Gastroesophageal sphincter (tissue), 4 donors: Measurements from ENCODE around the gene BMP2K. TPM values are rescaled to one million over a fixed set of nuclear protein-coding genes. Genes with fewer than 3 reads are reported as not detected.

Source experiments
- ATAC-seq: fragments of 150-250 bp; one replicate; pipeline ENCODE4 v1.9.1; 2016; ENCODE audit warnings: mild to moderate bottlenecking, moderate library complexity
- H3K27ac ChIP-seq, 4 donors: fragments of 200-600 bp; sonication (generic) in 3 of 4; 1 replicate in 3 of 4; 2 replicates in 1 of 4; pipeline ENCODE4 v1.5.1; 2016 to 2019
- H3K27me3 ChIP-seq: fragments of 200-600 bp; sonication (generic); one replicate; pipeline ENCODE4 v1.5.1; 2019
- H3K36me3 ChIP-seq, 2 donors: fragments of 200-600 bp; sonication (generic); one replicate each; pipeline ENCODE4 v1.5.1; 2019; ENCODE audit warnings: control low read depth in 1 of 2
- H3K4me1 ChIP-seq, 3 donors: fragments of 200-600 bp; sonication (generic); 1 replicate in 2 of 3; 2 replicates in 1 of 3; pipeline ENCODE4 v1.5.1; 2016 to 2019; ENCODE audit warnings: control low read depth in 2 of 3
- H3K4me3 ChIP-seq, 2 donors: fragments of 200-600 bp; sonication (generic); one replicate each; pipeline ENCODE4 v1.5.1; 2019; ENCODE audit warnings: mild to moderate bottlenecking in 1 of 2, moderate library complexity in 1 of 2
- H3K9me3 ChIP-seq, 3 donors: fragments of 200-600 bp; sonication (generic); one replicate each; pipeline ENCODE4 v1.5.1; 2017 to 2019; ENCODE audit warnings: control low read depth in 2 of 3
- EP300 ChIP-seq: sonication (generic); formaldehyde crosslinking; IDR thresholded peaks from one replicate; pipeline ENCODE4 v1.6.1; 2017; ENCODE audit warnings: antibody characterized with exemption, mild to moderate bottlenecking
- POLR2A ChIP-seq, 2 donors: fragments of 450-650 bp; IDR thresholded peaks; one replicate each; pipeline ENCODE4 v1.6.1; 2017; ENCODE audit warnings: antibody characterized with exemption in 2 of 2, mild to moderate bottlenecking in 2 of 2, moderate library complexity in 1 of 2
- POLR2AphosphoS5 ChIP-seq: sonication (generic); formaldehyde crosslinking; IDR thresholded peaks from one replicate; pipeline ENCODE4 v1.6.1; 2017; ENCODE audit warnings: antibody characterized with exemption
- WGBS, 2 donors: methylation state at CpG; one replicate each; pipeline ENCODE4 v1.1.5; 2018; ENCODE audit warnings: low coverage in 1 of 2; 5-methylcytosine and 5-hydroxymethylcytosine counted together
- small RNA-seq, 4 donors: library from RNA; depleted of rRNA; stranded (forward); fragments of <200 nt; gene quantifications; one replicate each; pipeline ENCODE3, GENCODE V24; 2016
- total RNA-seq, 4 donors: library from RNA; depleted of rRNA; stranded (reverse); fragments of >200 nt; gene quantifications; one replicate each; pipeline ENCODE4 v1.1.0, GENCODE V29; 2016
- TF ChIP-seq, protein P1 (sequence below), 4 experiments: fragments of 200-600 bp in 2 of 4; fragments of 450-650 bp in 2 of 4; sonication (generic) in 1 of 4; IDR thresholded peaks; one replicate each; pipeline ENCODE4 v1.5.1; 2017 to 2019; ENCODE audit warnings: antibody characterized with exemption in 4 of 4, mild to moderate bottlenecking in 2 of 4, moderate library complexity in 2 of 4

The BMP2K gene
- total RNA-seq, 4 donors from 2014 or later = 44.6 to 70.5 (median 48.7) TPM

DNA sequence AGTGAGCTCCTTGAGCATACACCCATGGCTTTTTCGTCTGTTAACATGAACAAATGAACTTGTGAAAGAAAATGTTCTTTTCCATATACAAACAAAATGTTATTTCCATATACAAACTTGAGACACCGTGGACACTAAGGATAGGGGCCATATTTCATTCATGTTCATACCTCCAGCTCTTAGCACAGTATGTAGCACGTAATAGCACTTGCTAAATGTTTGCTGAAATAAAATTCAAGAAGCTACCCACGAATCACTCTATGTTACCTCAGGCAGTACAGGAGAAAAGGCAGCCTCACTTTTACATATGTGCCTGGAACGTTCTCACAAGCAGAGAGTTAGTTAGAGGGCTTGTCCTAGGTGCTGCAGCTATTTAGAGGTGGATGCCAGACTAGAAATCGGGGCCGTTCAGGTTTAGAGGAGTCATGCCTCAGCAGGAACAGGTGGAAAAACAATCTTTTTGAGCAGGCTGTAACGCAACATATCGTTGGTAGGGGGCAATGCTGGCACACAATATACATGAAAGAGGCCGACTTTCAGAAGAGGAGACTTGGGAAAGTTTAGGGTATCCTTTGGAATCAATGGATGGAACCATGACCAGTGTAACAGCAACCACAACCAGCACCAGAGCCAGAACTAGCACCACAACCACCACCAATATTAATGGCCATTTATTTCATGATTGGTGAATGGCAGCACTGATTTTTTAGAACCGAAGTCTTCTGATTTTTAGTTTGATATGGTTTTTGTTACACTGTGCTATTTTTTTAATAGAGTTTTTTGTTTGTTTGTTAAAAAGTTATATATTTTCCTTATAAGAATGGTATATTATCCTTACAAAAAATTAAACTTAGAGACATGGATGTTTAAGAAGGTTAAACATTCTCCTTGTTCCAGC, 177.9 kb downstream of the BMP2K start:
- H3K4me3 ChIP-seq = no peak overlapping the region
- H3K27me3 ChIP-seq = no peaks in the 10 kb centered on the region
- no peak for ATAC-seq
- H3K4me1 ChIP-seq = peaks cover 0 to 23% (median 0%) of the 10 kb centered on the region in 3 donors
- TF ChIP-seq EP300 = no peak
- TF ChIP-seq, protein P1, sequence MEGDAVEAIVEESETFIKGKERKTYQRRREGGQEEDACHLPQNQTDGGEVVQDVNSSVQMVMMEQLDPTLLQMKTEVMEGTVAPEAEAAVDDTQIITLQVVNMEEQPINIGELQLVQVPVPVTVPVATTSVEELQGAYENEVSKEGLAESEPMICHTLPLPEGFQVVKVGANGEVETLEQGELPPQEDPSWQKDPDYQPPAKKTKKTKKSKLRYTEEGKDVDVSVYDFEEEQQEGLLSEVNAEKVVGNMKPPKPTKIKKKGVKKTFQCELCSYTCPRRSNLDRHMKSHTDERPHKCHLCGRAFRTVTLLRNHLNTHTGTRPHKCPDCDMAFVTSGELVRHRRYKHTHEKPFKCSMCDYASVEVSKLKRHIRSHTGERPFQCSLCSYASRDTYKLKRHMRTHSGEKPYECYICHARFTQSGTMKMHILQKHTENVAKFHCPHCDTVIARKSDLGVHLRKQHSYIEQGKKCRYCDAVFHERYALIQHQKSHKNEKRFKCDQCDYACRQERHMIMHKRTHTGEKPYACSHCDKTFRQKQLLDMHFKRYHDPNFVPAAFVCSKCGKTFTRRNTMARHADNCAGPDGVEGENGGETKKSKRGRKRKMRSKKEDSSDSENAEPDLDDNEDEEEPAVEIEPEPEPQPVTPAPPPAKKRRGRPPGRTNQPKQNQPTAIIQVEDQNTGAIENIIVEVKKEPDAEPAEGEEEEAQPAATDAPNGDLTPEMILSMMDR (IDR thresholded peaks at IDR 0.05) = peak; percentile 9 to 64 (median 47)
- no peaks in the 10 kb centered on the region for H3K9me3 ChIP-seq
- no peaks in the 10 kb centered on the region for H3K36me3 ChIP-seq
- H3K27ac ChIP-seq = peak overlapping the region; percentile 7 to 67 (median 40)
- 43 to 63% methylated on average over 9 to 11 of the region's 11 CpGs for WGBS, 2 donors

DNA sequence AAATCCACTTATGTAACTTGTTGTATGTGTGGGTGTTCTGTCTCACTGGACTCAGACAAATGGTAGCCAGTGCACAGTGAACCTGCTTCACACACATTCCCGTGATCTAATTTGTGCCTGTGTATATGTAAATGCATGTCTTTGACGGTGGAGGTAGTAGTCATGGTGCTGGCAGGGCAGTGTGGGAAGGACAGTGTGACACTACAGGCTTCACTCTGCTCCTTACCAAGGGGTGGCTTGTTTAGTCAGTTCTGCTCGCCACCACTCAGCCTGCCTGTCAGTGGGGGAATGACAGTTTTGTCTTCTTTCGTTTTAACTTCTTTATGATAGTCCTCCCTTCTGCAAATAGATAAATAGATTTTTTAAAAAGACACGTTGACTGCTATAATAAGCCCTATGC, 180.8 kb downstream of the BMP2K start:
- Histone ChIP-seq H3K4me3 (no peak overlapping the region), H3K4me1 (peaks cover 0 to 29% (median 4%) of the 10 kb centered on the region in 3 donors), H3K36me3 (no peaks in the 10 kb centered on the region), H3K27ac (no peak overlapping the region), H3K27me3 (no peaks in the 10 kb centered on the region), H3K9me3 (no peaks in the 10 kb centered on the region)
- 90 to 96% methylated on average over 3 to 4 of the region's 5 CpGs for WGBS, 2 donors
- no peak for ATAC-seq
- TF ChIP-seq, protein P1 (IDR thresholded peaks at IDR 0.05) = no peak
- TF ChIP-seq EP300 (no peak), POLR2AphosphoS5 (no peak), POLR2A (IDR thresholded peaks at IDR 0.05) (no peak)

DNA sequence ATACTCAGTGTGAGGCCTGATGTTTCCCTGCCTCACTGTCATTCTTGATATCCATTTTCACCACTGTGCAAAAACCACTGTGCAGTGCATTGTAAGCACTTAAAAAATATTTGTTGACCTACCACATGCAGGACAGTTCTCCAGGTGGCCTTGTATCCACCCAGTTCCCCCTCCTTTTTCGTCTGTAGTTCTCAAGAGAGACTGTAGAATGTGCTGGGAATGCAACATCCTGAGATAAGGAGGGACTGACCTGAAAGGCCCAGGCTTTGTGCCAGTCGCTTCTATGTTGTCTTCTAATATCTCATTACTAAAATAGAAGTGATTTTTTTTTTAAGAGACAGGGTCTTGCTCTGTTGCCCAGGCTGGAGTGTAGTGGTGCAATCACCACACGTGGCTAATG, 184.8 kb downstream of the BMP2K start:
- H3K9me3 ChIP-seq = no peaks in the 10 kb centered on the region
- ATAC-seq = no peak
- H3K4me1 ChIP-seq = peaks cover 0 to 20% (median 9%) of the 10 kb centered on the region in 3 donors
- no peak overlapping the region for H3K4me3 ChIP-seq
- no peaks in the 10 kb centered on the region for H3K36me3 ChIP-seq
- WGBS, 2 donors = 87 to 91% methylated on average over 3 of the region's 3 CpGs
- peak overlapping the region in 1 of 4 donors; percentile 8 for H3K27ac ChIP-seq
- no peaks in the 10 kb centered on the region for H3K27me3 ChIP-seq
- TF ChIP-seq POLR2AphosphoS5 = no peak
- TF ChIP-seq POLR2A (IDR thresholded peaks at IDR 0.05) = no peak
- TF ChIP-seq EP300 = no peak
- TF ChIP-seq, protein P1 (IDR thresholded peaks at IDR 0.05) = no peak

Small RNA genes lying within 50 kb of the gene (small RNA-seq; reads per million reads assigned to genes)
- gene AC098818.1 (0 reads per million in 4 donors), gene MIR5096 (0 reads per million in 4 donors), gene RN7SL127P (0 reads per million in 4 donors)

Other genes starting within 250 kb of the BMP2K start
- 100 to 1,000 TPM in 2 of 4 donors, 10 to 100 TPM in 2; 22.3 to 253 (median 150) TPM for gene ANXA3, start 224.6 kb upstream of the BMP2K start, total RNA-seq
- 10 to 100 TPM; 22.8 to 76.0 (median 48.0) TPM for gene PAQR3, start 163.1 kb downstream of the BMP2K start, total RNA-seq